Measurements from ENCODE around the gene SEPTIN1.

Gene SEPTIN1

GRCh38 chr16:30409125-30410060 lies 27.0 kb upstream of the SEPTIN1 start (continued):
- TF ChIP-seq ZNF548 (tag by site-specific recombination; IDR thresholded peaks at IDR 0.05) (no peak), ZNF114 (tag by site-specific recombination; IDR thresholded peaks at IDR 0.05) (no peak), ZNF664 (tag by site-specific recombination; IDR thresholded peaks at IDR 0.05) (no peak), ZNF654 (tag by site-specific recombination; IDR thresholded peaks at IDR 0.05; ENCODE audit: low read depth) (peak; percentile 98), ZNF549 (tag by site-specific recombination; IDR thresholded peaks at IDR 0.05) (no peak), PRDM10 (tag by site-specific recombination; IDR thresholded peaks at IDR 0.05) (peak; percentile 32; the same call in 1 of the 2 replicates), GLIS2 (tag by site-specific recombination; IDR thresholded peaks at IDR 0.05) (peak; percentile 71), ZXDB (tag by site-specific recombination; IDR thresholded peaks at IDR 0.05) (peak; percentile 95), ZNF837 (tag by site-specific recombination; IDR thresholded peaks at IDR 0.05) (no peak), ZBTB17 (tag by site-specific recombination; IDR thresholded peaks at IDR 0.05) (peak; percentile 76), SP2 (tag by site-specific recombination; IDR thresholded peaks at IDR 0.05) (peak; percentile 38), ZBTB26 (tag by site-specific recombination; optimal IDR thresholded peaks at IDR 0.05) (peak; percentile 20), ATF2 (tag by site-specific recombination; IDR thresholded peaks at IDR 0.05; ENCODE audit: low read depth) (no peak), ZNF521 (tag by site-specific recombination; IDR thresholded peaks at IDR 0.05) (no peak), SALL2 (tag by site-specific recombination; IDR thresholded peaks at IDR 0.05; ENCODE audit: borderline replicate concordance) (no peak), ZNF248 (tag by site-specific recombination; IDR thresholded peaks at IDR 0.05) (no peak), ZNF660 (tag by site-specific recombination; IDR thresholded peaks at IDR 0.05) (peak; percentile 95), KLF7 (tag by site-specific recombination; IDR thresholded peaks at IDR 0.05; ENCODE audit: borderline replicate concordance) (no peak), ZNF335 (tag by site-specific recombination; conservative IDR thresholded peaks at IDR 0.05) (peak; percentile 47; the same call in 1 of the 2 replicates), GLIS1 (tag by site-specific recombination; IDR thresholded peaks at IDR 0.05) (peak; percentile 93), BCL11A (tag by site-specific recombination; IDR thresholded peaks at IDR 0.05; ENCODE audit: low read depth) (0 out of 2 replicates have a peak, but pooled peaks have one; percentile 15), ZNF391 (tag by site-specific recombination; IDR thresholded peaks at IDR 0.05; ENCODE audit: borderline replicate concordance, low read depth) (peak; percentile 64; the same call in 1 of the 2 replicates), ZFHX2 (tag by site-specific recombination; conservative IDR thresholded peaks at IDR 0.05) (peak; percentile 65), ZNF768 (tag by site-specific recombination; IDR thresholded peaks at IDR 0.05) (no peak), RBAK (tag by site-specific recombination; IDR thresholded peaks at IDR 0.05) (no peak)
- TF ChIP-seq, protein P1, sequence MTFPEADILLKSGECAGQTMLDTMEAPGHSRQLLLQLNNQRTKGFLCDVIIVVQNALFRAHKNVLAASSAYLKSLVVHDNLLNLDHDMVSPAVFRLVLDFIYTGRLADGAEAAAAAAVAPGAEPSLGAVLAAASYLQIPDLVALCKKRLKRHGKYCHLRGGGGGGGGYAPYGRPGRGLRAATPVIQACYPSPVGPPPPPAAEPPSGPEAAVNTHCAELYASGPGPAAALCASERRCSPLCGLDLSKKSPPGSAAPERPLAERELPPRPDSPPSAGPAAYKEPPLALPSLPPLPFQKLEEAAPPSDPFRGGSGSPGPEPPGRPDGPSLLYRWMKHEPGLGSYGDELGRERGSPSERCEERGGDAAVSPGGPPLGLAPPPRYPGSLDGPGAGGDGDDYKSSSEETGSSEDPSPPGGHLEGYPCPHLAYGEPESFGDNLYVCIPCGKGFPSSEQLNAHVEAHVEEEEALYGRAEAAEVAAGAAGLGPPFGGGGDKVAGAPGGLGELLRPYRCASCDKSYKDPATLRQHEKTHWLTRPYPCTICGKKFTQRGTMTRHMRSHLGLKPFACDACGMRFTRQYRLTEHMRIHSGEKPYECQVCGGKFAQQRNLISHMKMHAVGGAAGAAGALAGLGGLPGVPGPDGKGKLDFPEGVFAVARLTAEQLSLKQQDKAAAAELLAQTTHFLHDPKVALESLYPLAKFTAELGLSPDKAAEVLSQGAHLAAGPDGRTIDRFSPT (tag by site-specific recombination; IDR thresholded peaks at IDR 0.05) = no peak
- TF ChIP-seq, protein P2, sequence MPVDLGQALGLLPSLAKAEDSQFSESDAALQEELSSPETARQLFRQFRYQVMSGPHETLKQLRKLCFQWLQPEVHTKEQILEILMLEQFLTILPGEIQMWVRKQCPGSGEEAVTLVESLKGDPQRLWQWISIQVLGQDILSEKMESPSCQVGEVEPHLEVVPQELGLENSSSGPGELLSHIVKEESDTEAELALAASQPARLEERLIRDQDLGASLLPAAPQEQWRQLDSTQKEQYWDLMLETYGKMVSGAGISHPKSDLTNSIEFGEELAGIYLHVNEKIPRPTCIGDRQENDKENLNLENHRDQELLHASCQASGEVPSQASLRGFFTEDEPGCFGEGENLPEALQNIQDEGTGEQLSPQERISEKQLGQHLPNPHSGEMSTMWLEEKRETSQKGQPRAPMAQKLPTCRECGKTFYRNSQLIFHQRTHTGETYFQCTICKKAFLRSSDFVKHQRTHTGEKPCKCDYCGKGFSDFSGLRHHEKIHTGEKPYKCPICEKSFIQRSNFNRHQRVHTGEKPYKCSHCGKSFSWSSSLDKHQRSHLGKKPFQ (tag by site-specific recombination; IDR thresholded peaks at IDR 0.05) = no peak
- TF ChIP-seq, protein P3, sequence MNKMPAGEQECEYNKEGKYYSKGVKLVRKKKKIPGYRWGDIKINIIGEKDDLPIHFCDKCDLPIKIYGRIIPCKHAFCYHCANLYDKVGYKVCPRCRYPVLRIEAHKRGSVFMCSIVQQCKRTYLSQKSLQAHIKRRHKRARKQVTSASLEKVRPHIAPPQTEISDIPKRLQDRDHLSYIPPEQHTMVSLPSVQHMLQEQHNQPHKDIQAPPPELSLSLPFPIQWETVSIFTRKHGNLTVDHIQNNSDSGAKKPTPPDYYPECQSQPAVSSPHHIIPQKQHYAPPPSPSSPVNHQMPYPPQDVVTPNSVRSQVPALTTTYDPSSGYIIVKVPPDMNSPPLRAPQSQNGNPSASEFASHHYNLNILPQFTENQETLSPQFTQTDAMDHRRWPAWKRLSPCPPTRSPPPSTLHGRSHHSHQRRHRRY (tag by site-specific recombination; IDR thresholded peaks at IDR 0.05) = no peak

Measured in HEK293 (cell line).